HFF-Myc (cell line): ENCODE measurements around the gene CFAP157.
A peak's percentile ranks its signal among the peaks of the same experiment; 100 is the strongest.

ENCODE experiments used
- DNase-seq: peaks from one replicate; pipeline ENCODE4 v3.0.0-alpha.2; 2011; ENCODE audit warnings: low read depth; ENCODE audit errors: extremely low read depth
- H3K4me3 ChIP-seq: replicated peaks from 2 replicates; pipeline ENCODE4 v1.5.1; 2011; ENCODE audit warnings: low read depth, mild to moderate bottlenecking, control low read depth, low read length
- CTCF ChIP-seq: IDR thresholded peaks from 2 replicates; pipeline ENCODE4 v1.5.1; 2012; ENCODE audit warnings: mild to moderate bottlenecking, low read depth, low read length, control low read depth; ENCODE audit errors: missing control alignments

Gene CFAP157

GRCh38 chr9:127698985-127699670 is 7.7 kb upstream of the CFAP157 start:
- no peak for TF ChIP-seq CTCF
- H3K4me3 ChIP-seq = no peak overlapping the region
- DNase-seq = peak; percentile 94

DNA sequence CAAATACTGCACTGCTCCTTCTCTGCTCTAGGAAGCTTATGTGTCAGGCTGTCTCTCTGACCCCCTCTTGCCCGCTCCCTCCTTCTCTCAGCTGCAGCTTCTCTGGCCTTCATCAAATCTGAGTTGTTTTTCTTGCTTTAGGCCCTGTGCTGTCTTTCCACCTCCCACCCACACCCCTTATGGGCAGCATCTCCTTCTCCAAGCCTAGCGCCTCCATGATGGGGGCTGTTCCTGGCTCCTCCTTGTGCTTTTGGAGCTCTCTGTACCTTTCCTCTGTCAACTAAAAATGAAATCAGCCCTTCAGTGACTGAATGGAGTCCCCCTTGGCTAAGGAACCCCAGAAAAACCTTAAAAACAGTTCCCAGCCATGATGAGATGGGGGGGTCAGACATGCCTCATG is 6.6 kb upstream of the CFAP157 start:
- H3K4me3 ChIP-seq = no peak overlapping the region
- DNase-seq = no peak
- TF ChIP-seq CTCF = no peak

DNA sequence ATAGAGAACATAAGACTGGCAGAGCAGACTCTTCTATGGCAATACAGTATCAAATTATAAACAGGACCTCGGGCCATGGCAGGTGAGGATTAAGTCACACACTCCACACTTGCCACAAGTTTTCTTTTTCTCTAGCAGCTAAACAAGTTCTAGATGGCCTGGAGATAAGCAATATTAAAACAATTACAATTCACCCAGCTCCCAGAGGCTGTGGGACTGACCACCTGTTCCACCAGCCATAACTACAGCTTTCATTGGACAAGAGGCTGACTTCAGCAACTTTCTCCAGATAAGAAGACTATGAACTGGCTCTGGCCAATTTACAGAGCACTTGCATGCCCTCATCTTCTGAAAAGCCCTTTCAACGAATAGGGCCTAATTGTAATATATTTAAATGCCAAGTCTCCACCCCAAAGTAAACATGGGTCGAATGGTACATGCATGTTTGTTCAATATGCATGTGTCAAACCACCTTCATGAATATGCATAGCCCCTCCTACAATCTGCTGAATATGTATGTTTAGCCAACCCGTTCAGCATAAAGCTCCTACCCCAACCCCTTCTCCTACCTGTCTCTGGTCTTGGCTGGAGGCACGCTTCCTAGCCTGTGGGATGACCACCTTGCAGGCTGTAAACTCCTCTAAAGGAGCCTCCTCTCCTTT is 6.1 kb upstream of the CFAP157 start:
- TF ChIP-seq CTCF = no peak
- H3K4me3 ChIP-seq = no peak overlapping the region
- no peak for DNase-seq

- no peak for DNase-seq
- H3K4me3 ChIP-seq = no peak overlapping the region
- TF ChIP-seq CTCF = no peak
Measured at GRCh38 chr9:127703289-127703946, 3.4 kb upstream of the CFAP157 start.

- TF ChIP-seq CTCF = no peak
- H3K4me3 ChIP-seq = no peak overlapping the region
- no peak for DNase-seq
Measured at GRCh38 chr9:127705577-127706379, 1.0 kb upstream of the CFAP157 start.

DNA sequence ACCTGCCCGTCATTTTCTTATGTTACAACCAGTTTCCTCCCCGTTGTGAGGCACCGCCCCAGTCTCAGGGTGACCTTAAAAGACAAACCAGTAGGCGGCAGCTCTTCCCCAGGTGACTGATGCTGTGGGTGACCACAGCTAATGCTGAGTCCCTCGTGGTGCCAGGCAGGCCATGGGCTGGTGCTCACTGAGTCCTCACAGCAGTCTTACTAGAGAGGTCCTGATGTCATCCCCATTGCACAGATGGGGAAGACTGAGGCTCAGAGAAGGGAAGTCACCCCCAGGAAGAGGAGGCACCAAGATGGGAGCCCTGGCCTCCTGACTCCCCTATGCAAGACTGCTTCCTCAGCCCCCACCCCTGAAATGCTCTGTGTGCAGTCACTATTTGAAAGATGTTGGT is 978 bp downstream of the CFAP157 start:
- no peak for DNase-seq
- TF ChIP-seq CTCF = no peak
- no peak overlapping the region for H3K4me3 ChIP-seq
